Muscle of leg (tissue), 11 donors: ENCODE results near the gene CTBP2. TPM values are rescaled to one million over a fixed set of nuclear protein-coding genes. Genes with fewer than 3 reads are reported as not detected.

Source experiments
- DNase-seq: peaks from one replicate; pipeline ENCODE4 v3.0.0; 2013
- H3K27ac ChIP-seq: one replicate; pipeline ENCODE4 v1.5.1; 2013; ENCODE audit warnings: mild to moderate bottlenecking, low read length, control low read depth
- H3K27me3 ChIP-seq: one replicate; pipeline ENCODE4 v1.6.1; 2013; ENCODE audit warnings: low read length; ENCODE audit not compliant: control insufficient read depth, insufficient read depth
- H3K36me3 ChIP-seq: one replicate; pipeline ENCODE4 v1.6.1; 2013; ENCODE audit warnings: low read length; ENCODE audit not compliant: control insufficient read depth, insufficient read depth
- H3K4me1 ChIP-seq: one replicate; pipeline ENCODE4 v1.6.1; 2013; ENCODE audit warnings: low read length; ENCODE audit not compliant: control insufficient read depth, insufficient read depth
- H3K4me3 ChIP-seq: one replicate; pipeline ENCODE4 v1.5.1; 2013; ENCODE audit warnings: low read length, control low read depth
- H3K9me3 ChIP-seq: replicated peaks from 2 replicates; pipeline ENCODE4 v1.6.1; 2013; ENCODE audit warnings: low read depth, low read length; ENCODE audit not compliant: control insufficient read depth
- WGBS: methylation state at CpG from one replicate; pipeline ENCODE4 v1.1.5; 2013; ENCODE audit warnings: missing lambda C conversion rate; ENCODE audit not compliant: insufficient coverage; 5-methylcytosine and 5-hydroxymethylcytosine counted together
- polyA plus RNA-seq, 8 donors: library from polyadenylated mRNA; unstranded; fragments of 120-200 nt; gene quantifications; one replicate each; pipeline versions ENCODE4 v1.2.1 to v1.2.3, GENCODE V29; 2013; ENCODE audit warnings: inconsistent platforms in 1 of 8, low replicate concordance in 1 of 8; ENCODE audit not compliant: insufficient read length in 8 of 8, insufficient read depth in 1 of 8
- total RNA-seq: library from RNA; stranded (reverse); fragments of 120-200 nt; gene quantifications from one replicate; pipeline ENCODE4 v1.2.4, GENCODE V29; 2013

The CTBP2 gene
- total and polyA plus RNA-seq, 9 donors, result 32.4 to 50.2 (median 41.0) TPM

DNA sequence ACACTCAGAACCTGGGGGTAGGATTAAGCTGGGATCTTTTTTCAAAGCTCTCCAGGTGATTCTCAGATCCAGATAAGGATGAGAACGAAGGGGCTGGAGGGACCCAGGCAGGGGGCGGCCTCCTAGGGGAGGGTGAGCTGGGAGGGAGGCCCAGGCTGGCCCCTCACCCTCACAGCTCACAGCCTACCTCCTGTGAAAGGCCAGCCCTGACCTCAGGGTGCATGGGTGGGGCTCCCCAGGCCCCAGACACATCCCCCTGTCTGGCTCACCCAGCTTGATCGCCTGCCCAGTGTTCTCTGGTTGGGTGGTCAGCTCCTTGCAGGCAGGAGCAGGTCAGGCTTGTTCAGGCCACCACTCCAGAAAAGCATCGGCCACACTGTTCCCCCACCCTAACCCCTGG lies 24.3 kb downstream of the CTBP2 start:
- Histone ChIP-seq H3K4me3 (no peak overlapping the region), H3K4me1 (peaks cover 56% of the 10 kb centered on the region), H3K9me3 (no peaks in the 10 kb centered on the region), H3K36me3 (peaks cover 36% of the 10 kb centered on the region), H3K27me3 (no peaks in the 10 kb centered on the region), H3K27ac (no peak overlapping the region)
- no peak for DNase-seq
- WGBS, result 60% methylated on average over 1 of the region's 4 CpGs

DNA sequence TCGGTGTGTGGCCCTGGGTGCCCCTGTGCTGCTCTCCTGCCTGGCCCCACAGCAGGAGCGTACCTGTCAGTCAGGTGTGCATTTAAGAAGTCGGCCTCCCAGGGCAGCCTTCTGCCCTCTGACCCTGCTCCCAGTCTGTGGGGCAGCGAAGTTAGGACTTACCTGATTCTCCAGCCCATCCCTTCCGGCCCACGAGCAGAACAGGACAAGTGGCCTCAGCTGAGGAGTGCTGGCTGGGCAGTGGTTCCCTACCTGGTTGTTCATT lies 24.7 kb downstream of the CTBP2 start:
- Histone ChIP-seq H3K27ac (no peak overlapping the region), H3K9me3 (no peaks in the 10 kb centered on the region), H3K4me3 (no peak overlapping the region), H3K4me1 (peaks cover 60% of the 10 kb centered on the region), H3K36me3 (peaks cover 38% of the 10 kb centered on the region), H3K27me3 (no peaks in the 10 kb centered on the region)
- DNase-seq, result no peak
- 89% methylated on average over 6 of the region's 6 CpGs for WGBS

DNA sequence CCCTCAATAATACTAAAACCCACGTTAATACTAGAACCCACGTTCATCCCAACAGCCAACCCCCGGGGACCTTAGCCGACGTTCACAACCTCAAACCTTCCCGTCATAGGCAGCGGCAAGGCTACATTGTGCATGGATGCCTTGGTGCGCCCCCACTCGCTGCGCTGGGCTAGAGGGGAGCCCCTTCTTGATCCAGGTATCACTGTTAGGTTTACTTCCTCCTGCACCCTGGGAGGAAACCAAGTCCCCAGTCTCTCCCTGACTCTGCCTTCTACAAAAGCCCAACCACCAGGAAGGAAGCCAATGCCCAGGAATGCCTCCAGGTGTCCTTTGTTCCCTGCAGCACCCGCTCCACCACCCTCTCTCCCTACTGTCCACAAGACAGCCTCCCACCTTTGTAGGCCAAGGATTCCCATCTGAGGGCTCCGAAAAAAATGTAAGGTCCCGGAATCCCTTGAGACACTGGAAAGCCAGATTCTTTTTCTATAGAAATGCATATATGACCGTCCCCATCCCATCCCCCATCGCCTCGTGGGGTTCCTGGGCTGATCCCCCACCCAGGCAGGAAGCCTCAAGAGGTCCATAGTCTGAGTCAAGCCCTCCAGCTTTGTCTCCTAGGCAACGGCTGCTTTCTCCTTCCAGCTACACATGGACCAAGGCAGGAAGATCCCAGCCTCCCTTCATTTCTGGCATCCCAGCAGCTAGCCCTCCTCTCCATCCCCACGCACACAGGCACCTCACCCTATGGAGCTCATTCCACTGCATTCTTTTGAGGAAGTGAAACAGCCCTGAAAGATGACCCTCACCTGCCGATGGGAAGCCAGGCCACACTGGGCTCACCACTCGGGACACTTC lies 25.2 kb downstream of the CTBP2 start:
- peaks cover 65% of the 10 kb centered on the region for H3K4me1 ChIP-seq
- peaks cover 40% of the 10 kb centered on the region for H3K36me3 ChIP-seq
- DNase-seq, result no peak
- H3K27ac ChIP-seq, result no peak overlapping the region
- no peaks in the 10 kb centered on the region for H3K9me3 ChIP-seq
- WGBS, result 87% methylated on average over 18 of the region's 20 CpGs
- no peak overlapping the region for H3K4me3 ChIP-seq
- H3K27me3 ChIP-seq, result no peaks in the 10 kb centered on the region

DNA sequence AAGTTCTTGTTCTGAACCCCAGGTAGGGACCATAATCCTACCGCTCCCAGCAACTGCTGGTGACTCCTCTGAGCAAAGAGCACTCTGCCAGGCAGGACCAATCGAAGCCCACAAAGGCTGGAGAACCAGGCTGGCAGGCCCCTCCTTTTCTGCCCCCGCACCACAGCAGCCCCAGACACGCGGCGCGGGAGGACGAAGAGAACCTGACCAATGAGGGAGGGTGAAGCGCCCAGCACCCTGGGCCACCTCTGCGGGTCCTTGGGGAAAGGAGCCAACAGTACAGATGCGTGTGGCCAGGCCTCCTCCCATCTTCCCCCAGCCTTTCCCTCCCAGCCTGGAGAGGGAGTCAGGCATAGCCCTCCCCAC lies 25.9 kb downstream of the CTBP2 start:
- Histone ChIP-seq H3K27me3 (no peaks in the 10 kb centered on the region), H3K9me3 (no peaks in the 10 kb centered on the region), H3K4me1 (peaks cover 68% of the 10 kb centered on the region), H3K36me3 (peaks cover 40% of the 10 kb centered on the region), H3K27ac (no peak overlapping the region), H3K4me3 (no peak overlapping the region)
- no peak for DNase-seq
- 90% methylated on average over 4 of the region's 11 CpGs for WGBS

DNA sequence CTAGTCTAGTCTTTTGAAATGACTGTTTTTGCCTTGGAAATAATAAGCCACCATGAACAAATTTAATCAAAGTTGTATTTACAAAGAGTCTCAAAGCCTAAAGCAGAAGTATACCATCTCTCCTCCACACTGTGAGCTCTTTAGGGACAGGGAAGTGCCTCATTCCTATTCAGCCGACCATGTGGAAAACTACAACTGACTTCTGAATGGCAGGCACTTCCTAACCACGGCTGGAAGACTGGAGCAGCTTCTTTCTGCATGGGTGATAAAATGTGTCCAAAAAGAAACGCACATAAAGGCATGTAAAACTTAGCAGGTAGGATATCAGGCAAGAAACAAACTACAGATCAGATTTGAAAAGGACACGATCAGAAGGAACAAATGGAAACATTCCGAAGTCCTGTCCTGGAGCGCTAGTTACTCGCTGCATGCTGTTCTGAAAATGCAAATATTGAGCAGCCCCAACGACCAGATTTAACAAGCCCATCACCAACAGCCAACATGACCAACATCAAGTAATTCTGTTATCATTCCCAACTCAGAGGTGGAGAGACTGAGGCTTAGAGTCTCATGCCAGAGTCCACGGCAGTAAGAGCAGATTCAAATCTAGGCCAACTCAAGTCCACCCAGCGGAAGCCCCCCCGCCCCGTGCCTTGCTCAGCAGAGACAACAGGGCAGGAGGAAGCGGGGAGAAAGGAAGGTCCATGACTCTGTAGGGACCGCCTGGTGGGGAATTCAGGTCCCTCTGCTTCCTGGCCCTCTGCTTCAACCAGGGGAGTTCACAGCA lies 26.5 kb downstream of the CTBP2 start:
- Histone ChIP-seq H3K4me1 (peaks cover 70% of the 10 kb centered on the region), H3K4me3 (no peak overlapping the region), H3K36me3 (peaks cover 42% of the 10 kb centered on the region), H3K27ac (no peak overlapping the region), H3K9me3 (no peaks in the 10 kb centered on the region), H3K27me3 (no peaks in the 10 kb centered on the region)
- DNase-seq, result no peak
- WGBS, result 92% methylated on average over 6 of the region's 14 CpGs

DNA sequence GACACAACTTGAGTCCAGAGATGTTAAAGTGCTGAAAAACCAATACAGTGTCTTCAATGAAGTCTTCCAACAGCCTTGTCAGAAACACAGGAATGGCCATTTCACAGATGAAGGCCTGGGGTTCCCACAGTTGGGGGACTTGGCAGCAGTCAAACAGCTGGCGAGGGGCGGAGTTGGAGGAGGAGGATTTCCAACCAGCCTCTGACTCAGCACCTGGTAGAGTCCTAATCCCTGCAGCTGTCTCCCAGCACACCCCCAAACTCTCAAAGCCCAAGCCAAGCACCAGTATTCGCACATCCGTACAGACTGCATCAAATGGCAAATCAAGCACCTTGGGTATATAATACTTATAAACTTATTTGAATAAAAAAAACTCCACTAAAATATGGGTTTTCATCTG lies 28.0 kb downstream of the CTBP2 start:
- DNase-seq, result peak; percentile 77

DNA sequence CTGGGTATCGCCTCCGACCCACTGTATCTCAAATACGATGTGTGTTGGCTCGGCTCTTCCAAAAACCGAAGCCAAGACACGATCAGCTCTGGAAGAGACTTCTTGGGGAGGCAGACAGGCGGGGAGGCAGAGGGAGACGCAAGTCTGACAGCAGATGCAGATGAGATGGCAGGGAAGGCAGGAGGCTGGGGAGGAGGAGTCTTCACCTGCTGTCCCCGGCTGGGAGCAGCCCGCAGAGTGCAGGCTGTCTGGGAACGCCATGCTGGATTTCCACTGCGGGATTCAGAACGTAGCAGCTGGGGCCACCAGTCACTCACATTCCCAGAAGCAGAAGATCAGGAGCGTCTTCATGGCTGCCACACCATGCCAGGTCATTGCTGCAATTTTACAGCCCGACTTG lies 29.4 kb downstream of the CTBP2 start:
- H3K4me1 ChIP-seq, result peaks cover 64% of the 10 kb centered on the region
- no peaks in the 10 kb centered on the region for H3K9me3 ChIP-seq
- H3K4me3 ChIP-seq, result no peak overlapping the region
- H3K27ac ChIP-seq, result peak overlapping the region; percentile 81
- H3K36me3 ChIP-seq, result peaks cover 33% of the 10 kb centered on the region
- H3K27me3 ChIP-seq, result no peaks in the 10 kb centered on the region
- WGBS, result 79% methylated on average over 13 of the region's 15 CpGs
- peak; percentile 63 for DNase-seq

More for the DNA sequence above, 28.0 kb downstream of the CTBP2 start:
- Histone ChIP-seq H3K27ac (no peak overlapping the region), H3K4me3 (no peak overlapping the region), H3K27me3 (no peaks in the 10 kb centered on the region), H3K4me1 (peaks cover 67% of the 10 kb centered on the region), H3K9me3 (no peaks in the 10 kb centered on the region), H3K36me3 (peaks cover 41% of the 10 kb centered on the region)
- 71% methylated on average over 2 of the region's 4 CpGs for WGBS

DNA sequence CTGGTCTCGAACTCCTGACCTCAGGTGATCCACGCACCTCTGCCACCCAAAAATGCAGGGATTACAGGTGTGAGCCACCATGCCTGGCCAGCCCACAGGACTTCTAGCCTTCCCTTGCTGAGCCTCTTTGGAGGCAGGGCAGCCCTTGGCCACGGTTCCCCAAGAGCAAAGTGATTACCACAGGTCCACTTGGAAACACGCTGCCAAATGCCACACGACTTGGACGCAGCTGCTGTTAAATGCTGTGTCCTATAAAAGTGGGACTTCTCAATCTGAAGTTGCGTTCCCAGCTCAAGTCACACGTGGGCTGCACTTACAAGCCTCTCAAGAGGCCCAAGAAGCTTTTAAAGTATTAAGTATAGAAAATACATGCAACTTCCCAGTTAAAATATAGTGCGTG lies 30.1 kb downstream of the CTBP2 start:
- Histone ChIP-seq H3K27ac (no peak overlapping the region), H3K4me1 (peaks cover 70% of the 10 kb centered on the region), H3K27me3 (no peaks in the 10 kb centered on the region), H3K9me3 (no peaks in the 10 kb centered on the region), H3K36me3 (peaks cover 30% of the 10 kb centered on the region), H3K4me3 (no peak overlapping the region)
- WGBS, result 87% methylated on average over 6 of the region's 9 CpGs
- no peak for DNase-seq

DNA sequence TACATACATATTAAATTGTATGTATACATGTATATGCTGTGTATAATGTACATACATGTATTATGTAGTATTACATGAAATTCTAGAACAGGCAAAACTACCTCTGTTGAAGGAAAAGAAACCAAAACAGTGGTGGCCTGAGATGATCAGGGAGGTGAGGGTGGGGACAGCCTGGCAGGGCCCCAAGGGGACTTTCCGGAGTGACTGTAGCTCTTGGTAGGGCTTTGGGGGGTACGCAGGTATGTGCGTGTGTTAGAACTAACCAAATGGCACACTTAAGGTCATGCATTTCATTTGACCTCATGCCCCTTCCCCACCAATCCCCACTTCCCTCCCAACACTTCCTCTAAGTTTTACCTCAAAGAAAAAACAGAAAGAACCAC lies 31.3 kb downstream of the CTBP2 start:
- WGBS, result no CpG with 5 or more reads among the region's 3 CpGs
- H3K36me3 ChIP-seq, result peaks cover 30% of the 10 kb centered on the region
- no peak overlapping the region for H3K27ac ChIP-seq
- H3K9me3 ChIP-seq, result no peaks in the 10 kb centered on the region
- peaks cover 63% of the 10 kb centered on the region for H3K4me1 ChIP-seq
- H3K27me3 ChIP-seq, result no peaks in the 10 kb centered on the region
- DNase-seq, result no peak
- H3K4me3 ChIP-seq, result no peak overlapping the region

DNA sequence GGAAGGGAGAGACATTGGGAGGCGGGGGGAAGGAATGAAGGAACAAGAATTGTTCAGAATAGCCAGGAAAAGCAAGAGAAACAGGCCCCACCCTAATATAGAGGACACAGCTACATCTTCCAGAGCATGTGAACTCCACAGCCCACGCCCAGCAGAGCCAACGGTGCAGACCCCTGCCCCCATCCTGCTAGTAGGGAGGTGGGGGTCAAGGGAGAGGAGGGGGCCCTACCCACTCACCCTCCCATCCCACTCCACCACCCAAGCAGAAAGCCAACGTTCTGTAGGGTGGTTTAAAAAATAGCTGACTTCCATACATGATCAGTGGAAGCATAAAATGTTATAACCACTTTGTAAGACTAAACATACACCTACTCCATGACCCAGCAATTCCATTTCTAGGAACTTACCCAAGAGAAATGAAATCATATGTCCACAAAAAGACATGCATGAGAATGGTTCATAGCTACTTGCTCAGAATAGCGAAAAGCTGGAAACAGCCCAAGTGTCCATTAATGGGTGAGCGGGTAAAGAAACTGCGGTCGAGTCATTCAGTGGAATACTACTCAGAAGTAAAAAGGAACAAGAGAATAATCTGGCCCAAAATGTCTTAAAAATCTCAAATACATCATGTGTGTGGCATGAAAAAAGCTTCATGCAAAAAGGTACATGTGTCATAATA lies 31.8 kb downstream of the CTBP2 start:
- no peak overlapping the region for H3K27ac ChIP-seq
- WGBS, result 100% methylated on average over 2 of the region's 8 CpGs
- no peak for DNase-seq
- H3K9me3 ChIP-seq, result no peaks in the 10 kb centered on the region
- no peaks in the 10 kb centered on the region for H3K27me3 ChIP-seq
- peaks cover 27% of the 10 kb centered on the region for H3K36me3 ChIP-seq
- H3K4me3 ChIP-seq, result no peak overlapping the region
- H3K4me1 ChIP-seq, result peaks cover 64% of the 10 kb centered on the region
